Astrocyte (in vitro differentiated cells and primary cell): ENCODE results near the gene MTA1. TPM values are rescaled to one million over a fixed set of nuclear protein-coding genes. Genes with fewer than 3 reads are reported as not detected.

Source experiments
- DNase-seq: peaks from one replicate; pipeline ENCODE4 v3.0.0-alpha.2; 2010; ENCODE audit warnings: low read depth
- FAIRE-seq: peaks from 2 replicates; lab custom pipeline; 2011; peaks lifted over from hg19 to GRCh38; lab: Jason Lieb, UNC
- H2AFZ ChIP-seq: 2 replicates; pipeline ENCODE4 v1.6.0; 2012; ENCODE audit warnings: low read depth, low read length, inconsistent platforms
- H3K27ac ChIP-seq: 2 replicates; pipeline ENCODE4 v1.5.1; 2011; ENCODE audit warnings: low read depth, low read length, inconsistent platforms
- H3K27me3 ChIP-seq: 2 replicates; pipeline ENCODE4 v1.6.0; 2011; ENCODE audit warnings: low read length, inconsistent platforms; ENCODE audit not compliant: insufficient read depth
- H3K36me3 ChIP-seq: 2 replicates; pipeline ENCODE4 v1.5.1; 2011; ENCODE audit warnings: low read length, inconsistent platforms; ENCODE audit not compliant: insufficient read depth
- H3K4me1 ChIP-seq: 2 replicates; pipeline ENCODE4 v1.5.1; 2011; ENCODE audit warnings: low read length, inconsistent platforms; ENCODE audit not compliant: insufficient read depth
- H3K4me2 ChIP-seq: 2 replicates; pipeline ENCODE4 v1.6.0; 2012; ENCODE audit warnings: low read length, inconsistent platforms
- H3K4me3 ChIP-seq: 2 replicates; pipeline ENCODE4 v1.5.1; 2011; ENCODE audit warnings: low read depth, mild to moderate bottlenecking, low read length, inconsistent platforms; ENCODE audit not compliant: insufficient read depth
- H3K79me2 ChIP-seq: 2 replicates; pipeline ENCODE4 v1.6.0; 2012; ENCODE audit warnings: mild to moderate bottlenecking, low read length, inconsistent platforms; ENCODE audit not compliant: insufficient read depth
- H3K9ac ChIP-seq: 2 replicates; pipeline ENCODE4 v1.6.0; 2012; ENCODE audit warnings: mild to moderate bottlenecking, low read length, inconsistent platforms
- H3K9me3 ChIP-seq: 2 replicates; pipeline ENCODE4 v1.5.1; 2012; ENCODE audit warnings: low read depth, mild to moderate bottlenecking, low read length, inconsistent platforms; ENCODE audit not compliant: insufficient read depth
- H4K20me1 ChIP-seq: 2 replicates; pipeline ENCODE4 v1.6.0; 2012; ENCODE audit warnings: low read length, inconsistent platforms; ENCODE audit not compliant: insufficient read depth
- H3K27ac Mint-ChIP-seq: one replicate; pipeline ENCODE4 v1.8.0; 2021; ENCODE audit warnings: mild to moderate bottlenecking, mixed read lengths; ENCODE audit not compliant: unreplicated experiment
- H3K27me3 Mint-ChIP-seq: one replicate; pipeline ENCODE4 v1.8.0; 2021; ENCODE audit warnings: low read depth, mixed read lengths; ENCODE audit not compliant: unreplicated experiment
- H3K36me3 Mint-ChIP-seq: one replicate; pipeline ENCODE4 v1.8.0; 2021; ENCODE audit warnings: low read depth, mixed read lengths; ENCODE audit not compliant: unreplicated experiment
- H3K4me1 Mint-ChIP-seq: one replicate; pipeline ENCODE4 v1.8.0; 2021; ENCODE audit warnings: low read depth, mixed read lengths; ENCODE audit not compliant: unreplicated experiment
- H3K4me3 Mint-ChIP-seq: one replicate; pipeline ENCODE4 v1.8.0; 2021; ENCODE audit warnings: mild to moderate bottlenecking, moderate library complexity, mixed read lengths; ENCODE audit not compliant: unreplicated experiment
- H3K9me3 Mint-ChIP-seq: one replicate; pipeline ENCODE4 v1.8.0; 2021; ENCODE audit warnings: mild to moderate bottlenecking, mixed read lengths; ENCODE audit not compliant: unreplicated experiment
- EZH2 ChIP-seq: IDR thresholded peaks from 2 replicates; pipeline ENCODE4 v1.6.1; 2012; ENCODE audit warnings: mild to moderate bottlenecking, low read length, inconsistent platforms; ENCODE audit not compliant: insufficient read depth
- total RNA-seq: library from RNA; stranded (reverse); gene quantifications from 2 replicates; pipeline ENCODE4 v1.2.1, GENCODE V29; 2021
- TF ChIP-seq, protein P1 (sequence below): IDR thresholded peaks from 2 replicates; pipeline ENCODE4 v1.5.1; 2011; ENCODE audit warnings: low read depth, mild to moderate bottlenecking, inconsistent platforms, low read length, moderate library complexity; ENCODE audit not compliant: insufficient read depth

Gene MTA1
- total RNA-seq, 1 donor from 2014 or later = 111 TPM

DNA sequence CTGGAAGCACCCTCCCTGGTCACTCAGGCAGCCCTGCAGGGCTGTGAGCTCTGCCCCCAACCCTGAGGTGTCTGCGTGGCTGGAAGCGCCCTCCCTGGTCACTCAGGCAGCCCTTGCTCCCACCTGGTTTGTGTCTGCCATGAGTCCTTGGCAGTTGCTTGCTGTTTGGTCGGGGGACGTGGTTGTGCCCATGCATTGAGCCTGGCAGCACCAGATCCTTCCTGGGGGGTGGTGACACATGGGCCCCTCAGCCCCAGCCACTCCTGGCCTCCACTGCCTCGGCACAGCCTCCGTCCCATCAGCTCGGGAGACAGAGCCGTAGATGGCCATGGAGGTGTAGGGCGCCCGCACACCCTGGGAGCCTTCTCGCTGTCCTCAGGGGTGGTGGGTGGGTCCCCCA lies 19.6 kb downstream of the MTA1 start:
- H3K4me1 Mint-ChIP-seq = no peaks in the 10 kb centered on the region
- H3K27ac ChIP-seq = no peak overlapping the region
- FAIRE-seq = no peak
- H3K27me3 Mint-ChIP-seq = no peaks in the 10 kb centered on the region
- H3K9me3 ChIP-seq = no peaks in the 10 kb centered on the region
- TF ChIP-seq EZH2 = no peak
- TF ChIP-seq, protein P1, sequence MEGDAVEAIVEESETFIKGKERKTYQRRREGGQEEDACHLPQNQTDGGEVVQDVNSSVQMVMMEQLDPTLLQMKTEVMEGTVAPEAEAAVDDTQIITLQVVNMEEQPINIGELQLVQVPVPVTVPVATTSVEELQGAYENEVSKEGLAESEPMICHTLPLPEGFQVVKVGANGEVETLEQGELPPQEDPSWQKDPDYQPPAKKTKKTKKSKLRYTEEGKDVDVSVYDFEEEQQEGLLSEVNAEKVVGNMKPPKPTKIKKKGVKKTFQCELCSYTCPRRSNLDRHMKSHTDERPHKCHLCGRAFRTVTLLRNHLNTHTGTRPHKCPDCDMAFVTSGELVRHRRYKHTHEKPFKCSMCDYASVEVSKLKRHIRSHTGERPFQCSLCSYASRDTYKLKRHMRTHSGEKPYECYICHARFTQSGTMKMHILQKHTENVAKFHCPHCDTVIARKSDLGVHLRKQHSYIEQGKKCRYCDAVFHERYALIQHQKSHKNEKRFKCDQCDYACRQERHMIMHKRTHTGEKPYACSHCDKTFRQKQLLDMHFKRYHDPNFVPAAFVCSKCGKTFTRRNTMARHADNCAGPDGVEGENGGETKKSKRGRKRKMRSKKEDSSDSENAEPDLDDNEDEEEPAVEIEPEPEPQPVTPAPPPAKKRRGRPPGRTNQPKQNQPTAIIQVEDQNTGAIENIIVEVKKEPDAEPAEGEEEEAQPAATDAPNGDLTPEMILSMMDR = no peak
- H3K79me2 ChIP-seq = peaks cover 72% of the 10 kb centered on the region
- H3K4me3 Mint-ChIP-seq = no peak overlapping the region
- no peaks in the 10 kb centered on the region for H3K27me3 ChIP-seq
- no peak overlapping the region for H3K4me2 ChIP-seq
- no peak overlapping the region for H3K9ac ChIP-seq
- H3K36me3 ChIP-seq = peaks cover 7% of the 10 kb centered on the region
- H3K9me3 Mint-ChIP-seq = no peaks in the 10 kb centered on the region
- no peak for DNase-seq
- no peak overlapping the region for H2AFZ ChIP-seq
- no peak overlapping the region for H3K4me3 ChIP-seq
- H3K27ac Mint-ChIP-seq = no peak overlapping the region
- peaks cover 76% of the 10 kb centered on the region for H4K20me1 ChIP-seq
- peaks cover 6% of the 10 kb centered on the region for H3K36me3 Mint-ChIP-seq
- no peaks in the 10 kb centered on the region for H3K4me1 ChIP-seq

DNA sequence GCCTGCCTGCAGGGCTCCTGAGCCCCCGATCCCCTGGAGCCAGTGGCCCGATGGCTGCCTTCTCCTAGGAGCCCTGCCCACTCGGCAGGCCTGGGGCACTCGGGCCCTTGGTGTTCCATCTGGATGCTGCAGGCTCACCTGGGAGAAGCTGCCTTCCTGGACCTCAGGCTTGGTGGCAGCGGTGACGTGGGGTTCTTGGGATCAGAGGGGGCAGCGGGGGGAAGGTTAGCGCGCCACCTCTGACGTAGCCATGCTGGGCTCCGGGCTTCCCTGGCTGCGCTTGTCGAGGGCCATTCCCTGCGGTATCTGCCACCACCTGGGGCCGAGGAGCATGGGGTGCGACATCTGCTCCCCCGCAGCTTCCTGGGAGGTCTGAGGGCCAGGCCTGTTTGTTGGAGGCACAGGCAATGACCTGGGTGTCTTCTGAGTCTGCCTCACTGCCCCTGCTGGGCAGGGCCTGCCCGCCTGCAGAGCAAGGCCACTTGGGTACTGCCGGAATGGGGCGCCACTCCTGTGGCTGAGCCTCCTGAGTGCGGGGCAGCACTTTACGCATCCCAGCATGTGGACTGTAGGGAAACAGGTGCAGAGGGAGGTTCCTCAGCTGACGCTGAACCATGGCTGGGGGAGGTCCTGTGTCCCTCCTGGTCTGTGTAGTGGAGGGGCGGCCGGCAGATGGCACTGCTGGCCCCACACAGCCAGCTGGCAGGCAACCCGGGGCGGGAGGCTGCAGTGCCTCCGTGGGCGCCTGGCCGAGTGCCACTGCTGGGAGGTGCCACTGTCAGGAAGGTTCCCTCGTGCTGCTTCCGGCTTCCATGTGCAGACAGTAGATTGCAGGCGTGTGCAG lies 20.3 kb downstream of the MTA1 start:
- H4K20me1 ChIP-seq = peaks cover 71% of the 10 kb centered on the region
- H3K27ac ChIP-seq = no peak overlapping the region
- H3K9me3 ChIP-seq = no peaks in the 10 kb centered on the region
- H3K27ac Mint-ChIP-seq = no peak overlapping the region
- H3K4me3 ChIP-seq = no peak overlapping the region
- peaks cover 6% of the 10 kb centered on the region for H3K36me3 Mint-ChIP-seq
- H3K27me3 ChIP-seq = no peaks in the 10 kb centered on the region
- TF ChIP-seq EZH2 = no peak
- TF ChIP-seq, protein P1 = no peak
- H3K79me2 ChIP-seq = peaks cover 65% of the 10 kb centered on the region
- no peaks in the 10 kb centered on the region for H3K9me3 Mint-ChIP-seq
- H3K4me2 ChIP-seq = no peak overlapping the region
- no peaks in the 10 kb centered on the region for H3K4me1 Mint-ChIP-seq
- no peaks in the 10 kb centered on the region for H3K4me1 ChIP-seq
- FAIRE-seq (no peak), DNase-seq (no peak)
- no peaks in the 10 kb centered on the region for H3K27me3 Mint-ChIP-seq
- peaks cover 7% of the 10 kb centered on the region for H3K36me3 ChIP-seq
- no peak overlapping the region for H2AFZ ChIP-seq
- H3K4me3 Mint-ChIP-seq = no peak overlapping the region
- no peak overlapping the region for H3K9ac ChIP-seq

DNA sequence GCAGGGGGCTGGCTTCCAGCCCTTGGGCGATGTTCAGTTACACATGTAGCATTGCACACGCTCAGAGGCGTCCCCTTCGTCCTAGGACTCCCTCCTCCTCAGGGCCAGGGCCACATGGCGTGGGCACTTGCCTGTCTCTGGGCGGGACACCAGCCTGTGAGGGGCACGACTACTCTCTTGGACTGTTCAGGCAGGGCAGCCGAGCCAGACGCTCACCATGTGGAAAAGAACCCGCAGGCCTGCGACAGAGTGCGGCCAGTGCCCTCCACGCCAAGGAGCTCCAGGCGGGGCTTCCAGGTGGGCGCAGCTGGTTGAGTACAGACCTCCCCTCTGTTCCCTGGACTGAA lies 20.9 kb downstream of the MTA1 start:
- Histone ChIP-seq H3K27ac (no peak overlapping the region), H3K36me3 (peaks cover 7% of the 10 kb centered on the region), H3K9me3 (no peaks in the 10 kb centered on the region), H3K4me1 (no peaks in the 10 kb centered on the region), H3K4me2 (no peak overlapping the region), H2AFZ (no peak overlapping the region), H3K79me2 (peaks cover 59% of the 10 kb centered on the region), H3K4me3 (no peak overlapping the region), H4K20me1 (peaks cover 71% of the 10 kb centered on the region), H3K9ac (no peak overlapping the region), H3K27me3 (no peaks in the 10 kb centered on the region)
- no peak overlapping the region for H3K27ac Mint-ChIP-seq
- FAIRE-seq = no peak
- no peak overlapping the region for H3K4me3 Mint-ChIP-seq
- TF ChIP-seq, protein P1 = no peak
- no peak for TF ChIP-seq EZH2
- peaks cover 6% of the 10 kb centered on the region for H3K36me3 Mint-ChIP-seq
- no peaks in the 10 kb centered on the region for H3K27me3 Mint-ChIP-seq
- DNase-seq = no peak
- H3K9me3 Mint-ChIP-seq = no peaks in the 10 kb centered on the region
- H3K4me1 Mint-ChIP-seq = no peaks in the 10 kb centered on the region
